Left hindlimb (tissue), 1 donor: ENCODE results near the gene ZNF221.
"Not testable (repeated sequence)": the region's sequence is repeated elsewhere in the genome, so short reads cannot be mapped to it uniquely, and the experiment has no call there.

Experiments used
- DNase-seq: peaks from one replicate; pipeline ENCODE4 v3.0.0-alpha.2; 2018

ZNF221 gene

GRCh38 chr19:43950834-43951645, at the start of gene ZNF221:
Gene ZNF221 (plus strand): TSS chr19:43951228. CDS start chr19:43962727, 11,499 bp downstream.
- DNase-seq: peak; percentile 93

GRCh38 chr19:43901395-43902390, 49.3 kb upstream of the ZNF221 start:
- peak; percentile 82 for DNase-seq

GRCh38 chr19:43902399-43902798, 48.6 kb upstream of the ZNF221 start:
- no peak for DNase-seq

GRCh38 chr19:43905897-43906296, 45.1 kb upstream of the ZNF221 start:
- no peak for DNase-seq

GRCh38 chr19:43906774-43907173, 44.3 kb upstream of the ZNF221 start:
- DNase-seq: no peak

GRCh38 chr19:43908659-43909058, 42.4 kb upstream of the ZNF221 start:
- DNase-seq: no peak

GRCh38 chr19:43910884-43911283, 40.1 kb upstream of the ZNF221 start:
- no peak for DNase-seq

GRCh38 chr19:43913383-43913782, 37.6 kb upstream of the ZNF221 start:
- no peak for DNase-seq

GRCh38 chr19:43914051-43914450, 37.0 kb upstream of the ZNF221 start:
- no peak for DNase-seq

- DNase-seq: no peak
Observed at GRCh38 chr19:43923875-43924274, 27.2 kb upstream of the ZNF221 start.

- no peak for DNase-seq
Observed at GRCh38 chr19:43928820-43929219, 22.2 kb upstream of the ZNF221 start.

GRCh38 chr19:43934055-43934984, 16.7 kb upstream of the ZNF221 start:
- no peak for DNase-seq

GRCh38 chr19:43934985-43935708, 15.9 kb upstream of the ZNF221 start, which contains the start of gene ZNF45:
Gene ZNF45 (minus strand): TSS chr19:43935282. CDS start chr19:43922185, 13,097 bp downstream.
- DNase-seq: peak; percentile 95

- DNase-seq: no peak
Observed at GRCh38 chr19:43936188-43936587, 14.8 kb upstream of the ZNF221 start.

GRCh38 chr19:43939557-43940260, 11.3 kb upstream of the ZNF221 start:
- no peak for DNase-seq

- no peak for DNase-seq
Observed at GRCh38 chr19:43940719-43941118, 10.3 kb upstream of the ZNF221 start.

GRCh38 chr19:43941209-43941608, 9.8 kb upstream of the ZNF221 start:
- DNase-seq: no peak

GRCh38 chr19:43947412-43947811, 3.6 kb upstream of the ZNF221 start:
- not testable (repeated sequence) for DNase-seq

GRCh38 chr19:43949803-43950202, 1.2 kb upstream of the ZNF221 start:
- not testable (repeated sequence) for DNase-seq

- DNase-seq: no peak
Observed at GRCh38 chr19:43956827-43957226, 5.8 kb downstream of the ZNF221 start.

GRCh38 chr19:43957891-43958290, 6.9 kb downstream of the ZNF221 start:
- no peak for DNase-seq
